Measurements from ENCODE around the gene MAP4K4.
"Not testable (repeated sequence)": the region's sequence is repeated elsewhere in the genome, so short reads cannot be mapped to it uniquely, and the experiment has no call there.

MAP4K4 gene

GRCh38 chr2:101743288-101743687 is 45.8 kb downstream of the MAP4K4 start:
- DNase-seq (ENCODE audit: low read depth) = no peak

GRCh38 chr2:101744832-101745231 is 47.3 kb downstream of the MAP4K4 start:
- DNase-seq (ENCODE audit: low read depth) = no peak

- DNase-seq (ENCODE audit: low read depth) = no peak
Observed at GRCh38 chr2:101745711-101746694, 48.5 kb downstream of the MAP4K4 start.

GRCh38 chr2:101748000-101748399 is 50.5 kb downstream of the MAP4K4 start:
- DNase-seq (ENCODE audit: low read depth) = no peak

- DNase-seq (ENCODE audit: low read depth) = not testable (repeated sequence)
Observed at GRCh38 chr2:101748462-101748861, 51.0 kb downstream of the MAP4K4 start.

- no peak for DNase-seq (ENCODE audit: low read depth)
Observed at GRCh38 chr2:101750688-101751087, 53.2 kb downstream of the MAP4K4 start.

GRCh38 chr2:101751276-101751815 is 53.8 kb downstream of the MAP4K4 start:
- no peak for DNase-seq (ENCODE audit: low read depth)

- DNase-seq (ENCODE audit: low read depth) = no peak
Observed at GRCh38 chr2:101751875-101752619, 54.5 kb downstream of the MAP4K4 start.

- DNase-seq (ENCODE audit: low read depth) = no peak
Observed at GRCh38 chr2:101752716-101753616, 55.5 kb downstream of the MAP4K4 start.

GRCh38 chr2:101753720-101754490 is 56.4 kb downstream of the MAP4K4 start:
- no peak for DNase-seq (ENCODE audit: low read depth)

GRCh38 chr2:101754618-101755017 is 57.1 kb downstream of the MAP4K4 start:
- no peak for DNase-seq (ENCODE audit: low read depth)

GRCh38 chr2:101756266-101756665 is 58.8 kb downstream of the MAP4K4 start:
- DNase-seq (ENCODE audit: low read depth) = no peak

- no peak for DNase-seq (ENCODE audit: low read depth)
Observed at GRCh38 chr2:101758001-101758400, 60.5 kb downstream of the MAP4K4 start.

GRCh38 chr2:101759162-101759561 is 61.7 kb downstream of the MAP4K4 start:
- DNase-seq (ENCODE audit: low read depth) = no peak

GRCh38 chr2:101762451-101763171 is 65.1 kb downstream of the MAP4K4 start:
- no peak for DNase-seq (ENCODE audit: low read depth)

- DNase-seq (ENCODE audit: low read depth) = no peak
Observed at GRCh38 chr2:101763496-101764333, 66.2 kb downstream of the MAP4K4 start.

- no peak for DNase-seq (ENCODE audit: low read depth)
Observed at GRCh38 chr2:101766337-101766736, 68.8 kb downstream of the MAP4K4 start.

GRCh38 chr2:101766871-101767739 is 69.6 kb downstream of the MAP4K4 start:
- DNase-seq (ENCODE audit: low read depth) = no peak

All from stimulated activated CD8-positive, alpha-beta memory T cell treated with anti-CD3 and anti-CD28 coated beads, Interleukin-7, amount 100 ng/mL, for 24 hours (primary cell).